Liver (tissue), 9 donors: ENCODE measurements around the gene AVL9. TPM values are rescaled to one million over a fixed set of nuclear protein-coding genes. Genes with fewer than 3 reads are reported as not detected.
"Not testable (repeated sequence)": the region's sequence is repeated elsewhere in the genome, so short reads cannot be mapped to it uniquely, and the experiment has no call there.

Experiments
- DNase-seq: peaks from one replicate; pipeline ENCODE4 v3.0.0-alpha.2; 2017; ENCODE audit warnings: low spot score
- H3K27ac ChIP-seq, 2 donors: one replicate each; pipeline ENCODE4 v1.7.0; 2013; ENCODE audit warnings: inconsistent platforms in 2 of 2, low read length in 2 of 2, control low read depth in 1 of 2, low read depth in 1 of 2, mild to moderate bottlenecking in 1 of 2
- H3K27me3 ChIP-seq, 4 donors: one replicate each; pipeline versions ENCODE4 v1.6.1 to v1.7.0; 2013; ENCODE audit warnings: low read length in 3 of 4, inconsistent platforms in 1 of 4, mild to moderate bottlenecking in 1 of 4, moderate library complexity in 1 of 4; ENCODE audit not compliant: control insufficient read depth in 4 of 4, insufficient read depth in 4 of 4
- H3K36me3 ChIP-seq, 4 donors: one replicate each; pipeline versions ENCODE4 v1.6.1 to v1.7.0; 2013; ENCODE audit warnings: low read length in 3 of 4, mild to moderate bottlenecking in 3 of 4, low read depth in 1 of 4, moderate library complexity in 1 of 4; ENCODE audit not compliant: control insufficient read depth in 4 of 4, insufficient read depth in 3 of 4
- H3K4me1 ChIP-seq, 4 donors: one replicate each; pipeline versions ENCODE4 v1.6.1 to v1.7.0; 2013; ENCODE audit warnings: low read length in 3 of 4, mild to moderate bottlenecking in 3 of 4, moderate library complexity in 1 of 4; ENCODE audit not compliant: control insufficient read depth in 4 of 4, insufficient read depth in 4 of 4
- H3K4me3 ChIP-seq, 3 donors: one replicate each; pipeline versions ENCODE4 v1.6.1 to v1.7.0; 2013; ENCODE audit warnings: low read length in 3 of 3, control low read depth in 1 of 3, low read depth in 1 of 3, mild to moderate bottlenecking in 1 of 3
- H3K9ac ChIP-seq, 2 donors: one replicate each; pipeline ENCODE4 v1.7.0; 2013; ENCODE audit warnings: low read length in 2 of 2, mild to moderate bottlenecking in 2 of 2, moderate library complexity in 2 of 2, control low read depth in 1 of 2, low read depth in 1 of 2
- H3K9me3 ChIP-seq, 4 donors: one replicate each; pipeline versions ENCODE4 v1.6.1 to v1.7.0; 2013; ENCODE audit warnings: low read length in 3 of 4; ENCODE audit not compliant: control insufficient read depth in 4 of 4
- CTCF ChIP-seq: fragments of 150-350 bp; IDR thresholded peaks from 2 replicates; pipeline ENCODE4 v1.5.1; 2017; ENCODE audit warnings: improper control_type of control experiment, low read depth, low read length; ENCODE audit not compliant: missing input control
- EGR1 ChIP-seq, 2 donors: IDR thresholded peaks; 2 replicates each; pipeline ENCODE4 v1.6.1; 2016 to 2018; ENCODE audit warnings: antibody characterized with exemption in 2 of 2, low read depth in 2 of 2
- FOXA1 ChIP-seq: IDR thresholded peaks from 2 replicates; pipeline ENCODE4 v1.6.1; 2016; ENCODE audit warnings: antibody characterized with exemption
- FOXA2 ChIP-seq: IDR thresholded peaks from 2 replicates; pipeline ENCODE4 v1.6.1; 2016; ENCODE audit warnings: antibody characterized with exemption
- GABPA ChIP-seq, 2 donors: IDR thresholded peaks in 1 of 2; conservative IDR thresholded peaks in 1 of 2; 2 replicates each; pipeline ENCODE4 v1.6.1; 2016; ENCODE audit warnings: antibody characterized with exemption in 2 of 2, mild to moderate bottlenecking in 1 of 2, moderate library complexity in 1 of 2
- HNF4A ChIP-seq, 2 donors: conservative IDR thresholded peaks; 2 replicates each; pipeline ENCODE4 v1.6.1; 2016; ENCODE audit warnings: antibody characterized with exemption in 2 of 2, mild to moderate bottlenecking in 2 of 2
- HNF4G ChIP-seq: IDR thresholded peaks from 2 replicates; pipeline ENCODE4 v1.6.1; 2016; ENCODE audit warnings: antibody characterized with exemption
- JUND ChIP-seq, 2 donors: IDR thresholded peaks; 2 replicates each; pipeline ENCODE4 v1.6.1; 2016; ENCODE audit warnings: antibody characterized with exemption in 2 of 2
- MAX ChIP-seq: IDR thresholded peaks from 2 replicates; pipeline ENCODE4 v1.6.1; 2016; ENCODE audit warnings: antibody characterized with exemption
- NR2F2 ChIP-seq: IDR thresholded peaks from 2 replicates; pipeline ENCODE4 v1.6.1; 2016; ENCODE audit warnings: antibody characterized with exemption
- RAD21 ChIP-seq, 2 donors: IDR thresholded peaks; 2 replicates each; pipeline ENCODE4 v1.6.1; 2016; ENCODE audit warnings: antibody characterized with exemption in 2 of 2, mild to moderate bottlenecking in 2 of 2
- RXRA ChIP-seq, 2 donors: IDR thresholded peaks; 2 replicates each; pipeline ENCODE4 v1.6.1; 2017 to 2018; ENCODE audit warnings: antibody characterized with exemption in 2 of 2, mild to moderate bottlenecking in 1 of 2
- SP1 ChIP-seq: IDR thresholded peaks from 2 replicates; pipeline ENCODE4 v1.6.1; 2018; ENCODE audit warnings: antibody characterized with exemption, mild to moderate bottlenecking
- TAF1 ChIP-seq: conservative IDR thresholded peaks from 2 replicates; pipeline ENCODE4 v1.6.1; 2016; ENCODE audit warnings: antibody characterized with exemption, mild to moderate bottlenecking
- YY1 ChIP-seq: IDR thresholded peaks from 2 replicates; pipeline ENCODE4 v1.6.1; 2016; ENCODE audit warnings: antibody characterized with exemption, mild to moderate bottlenecking
- ZBTB33 ChIP-seq: IDR thresholded peaks from 2 replicates; pipeline ENCODE4 v1.6.1; 2016; ENCODE audit warnings: antibody characterized with exemption
- WGBS: extraction: QIAGEN DNeasy Blood & Tissue Kit; methylation state at CpG from one replicate; pipeline ENCODE4 v1.1.7; 2013; 5-methylcytosine and 5-hydroxymethylcytosine counted together
- polyA plus RNA-seq, 2 donors: library from polyadenylated mRNA; stranded (reverse) in 1 of 2; unstranded in 1 of 2; fragments of 200-250 nt in 1 of 2; fragments of >200 nt in 1 of 2; fragmentation: Nextera tagmentation in 1 of 2; extraction: Ambion mirVana in 1 of 2; gene quantifications; one replicate each; pipeline versions ENCODE4 v1.2.1 to v1.2.3, GENCODE V29; 2013 to 2015
- total RNA-seq, 2 donors: library from RNA; depleted of rRNA; stranded (reverse); fragments of >200 nt; gene quantifications; one replicate each; pipeline ENCODE4 v1.2.3, GENCODE V29; 2014
- TF ChIP-seq, protein P1 (sequence below): IDR thresholded peaks from 2 replicates; pipeline ENCODE4 v1.6.1; 2016; ENCODE audit warnings: antibody characterized with exemption
- TF ChIP-seq, protein P2 (sequence below): IDR thresholded peaks from 2 replicates; pipeline ENCODE4 v1.6.1; 2016; ENCODE audit warnings: antibody characterized with exemption, mild to moderate bottlenecking
- donor health status: healthy.
- donor health status: healthy.
- donor health status: healthy.
- donor health status: healthy.
- donor health status: healthy.

The AVL9 gene
- total and polyA plus RNA-seq, 4 donors, result 5.5 to 18.5 (median 11.6) TPM

GRCh38 chr7:32592701-32593100, 97.4 kb downstream of the AVL9 start:
- Histone ChIP-seq H3K9me3 (no peaks in the 10 kb centered on the region), H3K36me3 (peaks cover 0 to 3% (median 0%) of the 10 kb centered on the region in 4 donors), H3K4me1 (no peaks in the 10 kb centered on the region), H3K27me3 (no peaks in the 10 kb centered on the region), H3K4me3 (no peak overlapping the region), H3K27ac (no peak overlapping the region), H3K9ac (no peak overlapping the region)
- 96% methylated on average over 4 of the region's 4 CpGs for WGBS
- no peak for DNase-seq
- no peak for TF ChIP-seq HNF4A (conservative IDR thresholded peaks at IDR 0.05)
- TF ChIP-seq, protein P1, sequence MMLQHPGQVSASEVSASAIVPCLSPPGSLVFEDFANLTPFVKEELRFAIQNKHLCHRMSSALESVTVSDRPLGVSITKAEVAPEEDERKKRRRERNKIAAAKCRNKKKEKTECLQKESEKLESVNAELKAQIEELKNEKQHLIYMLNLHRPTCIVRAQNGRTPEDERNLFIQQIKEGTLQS, result no peak

- 95% methylated on average over 5 of the region's 5 CpGs for WGBS
- no peak for DNase-seq
- Histone ChIP-seq H3K27me3 (no peaks in the 10 kb centered on the region), H3K4me1 (no peaks in the 10 kb centered on the region), H3K4me3 (no peak overlapping the region), H3K9ac (no peak overlapping the region), H3K36me3 (no peaks in the 10 kb centered on the region), H3K27ac (no peak overlapping the region), H3K9me3 (no peaks in the 10 kb centered on the region)
- TF ChIP-seq EGR1 (IDR thresholded peaks at IDR 0.05; ENCODE audit: low read depth in 2 of 2), result no peak
- no peak for TF ChIP-seq ZBTB33
- TF ChIP-seq CTCF, result no peak
- TF ChIP-seq FOXA2, result no peak
- TF ChIP-seq, protein P1, result no peak
- no peak for TF ChIP-seq RAD21 (IDR thresholded peaks at IDR 0.05)
- TF ChIP-seq JUND (IDR thresholded peaks at IDR 0.05), result no peak
- TF ChIP-seq HNF4G, result no peak
- TF ChIP-seq YY1, result no peak
- TF ChIP-seq RXRA (IDR thresholded peaks at IDR 0.05), result no peak
- TF ChIP-seq SP1, result no peak
- no peak for TF ChIP-seq FOXA1
- TF ChIP-seq, protein P2, sequence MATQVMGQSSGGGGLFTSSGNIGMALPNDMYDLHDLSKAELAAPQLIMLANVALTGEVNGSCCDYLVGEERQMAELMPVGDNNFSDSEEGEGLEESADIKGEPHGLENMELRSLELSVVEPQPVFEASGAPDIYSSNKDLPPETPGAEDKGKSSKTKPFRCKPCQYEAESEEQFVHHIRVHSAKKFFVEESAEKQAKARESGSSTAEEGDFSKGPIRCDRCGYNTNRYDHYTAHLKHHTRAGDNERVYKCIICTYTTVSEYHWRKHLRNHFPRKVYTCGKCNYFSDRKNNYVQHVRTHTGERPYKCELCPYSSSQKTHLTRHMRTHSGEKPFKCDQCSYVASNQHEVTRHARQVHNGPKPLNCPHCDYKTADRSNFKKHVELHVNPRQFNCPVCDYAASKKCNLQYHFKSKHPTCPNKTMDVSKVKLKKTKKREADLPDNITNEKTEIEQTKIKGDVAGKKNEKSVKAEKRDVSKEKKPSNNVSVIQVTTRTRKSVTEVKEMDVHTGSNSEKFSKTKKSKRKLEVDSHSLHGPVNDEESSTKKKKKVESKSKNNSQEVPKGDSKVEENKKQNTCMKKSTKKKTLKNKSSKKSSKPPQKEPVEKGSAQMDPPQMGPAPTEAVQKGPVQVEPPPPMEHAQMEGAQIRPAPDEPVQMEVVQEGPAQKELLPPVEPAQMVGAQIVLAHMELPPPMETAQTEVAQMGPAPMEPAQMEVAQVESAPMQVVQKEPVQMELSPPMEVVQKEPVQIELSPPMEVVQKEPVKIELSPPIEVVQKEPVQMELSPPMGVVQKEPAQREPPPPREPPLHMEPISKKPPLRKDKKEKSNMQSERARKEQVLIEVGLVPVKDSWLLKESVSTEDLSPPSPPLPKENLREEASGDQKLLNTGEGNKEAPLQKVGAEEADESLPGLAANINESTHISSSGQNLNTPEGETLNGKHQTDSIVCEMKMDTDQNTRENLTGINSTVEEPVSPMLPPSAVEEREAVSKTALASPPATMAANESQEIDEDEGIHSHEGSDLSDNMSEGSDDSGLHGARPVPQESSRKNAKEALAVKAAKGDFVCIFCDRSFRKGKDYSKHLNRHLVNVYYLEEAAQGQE, result no peak
- TF ChIP-seq HNF4A (conservative IDR thresholded peaks at IDR 0.05), result no peak
- no peak for TF ChIP-seq GABPA (IDR thresholded peaks at IDR 0.05 in 1 of 2, conservative IDR thresholded peaks at IDR 0.05 in 1 of 2)
- no peak for TF ChIP-seq MAX
- TF ChIP-seq TAF1, result no peak
- TF ChIP-seq NR2F2, result no peak
Observed at GRCh38 chr7:32594965-32595490, 99.7 kb downstream of the AVL9 start.

GRCh38 chr7:32601196-32601595, 105.9 kb downstream of the AVL9 start:
- H3K36me3 ChIP-seq, result not testable (repeated sequence)

More at GRCh38 chr7:32601196-32601595, 105.9 kb downstream of the AVL9 start:
- H3K4me3 ChIP-seq, H3K9me3 ChIP-seq, H3K9ac ChIP-seq, H3K4me1 ChIP-seq, H3K27ac ChIP-seq, DNase-seq, H3K27me3 ChIP-seq: not testable (repeated sequence)
- 98% methylated on average over 4 of the region's 4 CpGs for WGBS
